ENCODE data around the gene UGCG. TPM values are rescaled to one million over a fixed set of nuclear protein-coding genes. Genes with fewer than 3 reads are reported as not detected.
"Not testable (repeated sequence)": the region's sequence is repeated elsewhere in the genome, so short reads cannot be mapped to it uniquely, and the experiment has no call there.

Gene UGCG
- polyA plus RNA-seq, 3 donors = 65.4 to 77.6 (median 74.5) TPM

- no peak for DNase-seq
Measured at GRCh38 chr9:111944241-111944866, 47.7 kb downstream of the UGCG start.

GRCh38 chr9:111945216-111945615 is 48.6 kb downstream of the UGCG start:
- DNase-seq = no peak

- DNase-seq = not testable (repeated sequence)
Measured at GRCh38 chr9:111948109-111948508, 51.5 kb downstream of the UGCG start.

GRCh38 chr9:111948951-111949350 is 52.3 kb downstream of the UGCG start:
- no peak for DNase-seq

GRCh38 chr9:111949919-111950318 is 53.3 kb downstream of the UGCG start:
- DNase-seq = no peak

GRCh38 chr9:111952559-111952958 is 55.9 kb downstream of the UGCG start:
- DNase-seq = no peak

GRCh38 chr9:111953444-111953843 is 56.8 kb downstream of the UGCG start:
- no peak for DNase-seq

GRCh38 chr9:111955048-111955447 is 58.4 kb downstream of the UGCG start:
- DNase-seq = no peak

GRCh38 chr9:111957856-111958631 is 61.4 kb downstream of the UGCG start:
- DNase-seq = no peak

- DNase-seq = no peak
Measured at GRCh38 chr9:111959468-111960359, 63.1 kb downstream of the UGCG start.

GRCh38 chr9:111960485-111960884 is 63.9 kb downstream of the UGCG start:
- DNase-seq = not testable (repeated sequence)

- DNase-seq = no peak
Measured at GRCh38 chr9:111961009-111961408, 64.4 kb downstream of the UGCG start.

GRCh38 chr9:111961575-111961974 is 65.0 kb downstream of the UGCG start:
- DNase-seq = no peak

- DNase-seq = no peak
Measured at GRCh38 chr9:111962021-111962420, 65.4 kb downstream of the UGCG start.

GRCh38 chr9:111963995-111964394 is 67.4 kb downstream of the UGCG start:
- no peak for DNase-seq

- DNase-seq = no peak
Measured at GRCh38 chr9:111965566-111966019, 69.0 kb downstream of the UGCG start.

- DNase-seq = no peak
Measured at GRCh38 chr9:111966124-111966723, 69.6 kb downstream of the UGCG start.

GRCh38 chr9:111966861-111967291 is 70.3 kb downstream of the UGCG start:
- DNase-seq = no peak

- no peak for DNase-seq
Measured at GRCh38 chr9:111967621-111968020, 71.0 kb downstream of the UGCG start.

GRCh38 chr9:111969061-111969460 is 72.4 kb downstream of the UGCG start:
- no peak for DNase-seq

- DNase-seq = no peak
Measured at GRCh38 chr9:111969622-111970021, 73.0 kb downstream of the UGCG start.

GRCh38 chr9:111970827-111971226 is 74.2 kb downstream of the UGCG start:
- no peak for DNase-seq

All from renal pelvis (tissue), 4 donors.